Activated CD4-positive, alpha-beta memory T cell treated with anti-CD3 and anti-CD28 coated beads for 36 hours (primary cell): Measurements from ENCODE around the gene TXNDC15. TPM values are rescaled to one million over a fixed set of nuclear protein-coding genes. Genes with fewer than 3 reads are reported as not detected.
"Not testable (repeated sequence)": the region's sequence is repeated elsewhere in the genome, so short reads cannot be mapped to it uniquely, and the experiment has no call there.

Experiments
- CTCF ChIA-PET: fragments of 350-600 bp; sonication (Branson Sonifier 250); formaldehyde crosslinking; loops from one replicate; lab custom pipeline; 2021; ENCODE audit warnings: antibody characterized with exemption, inconsistent platforms; lab: Charles Lee
- POLR2A ChIA-PET: fragments of 350-600 bp; sonication (Branson Sonifier 250); formaldehyde crosslinking; loops from one replicate; lab custom pipeline; 2021; ENCODE audit warnings: antibody characterized with exemption; lab: Charles Lee
- DNase-seq: peaks from one replicate; pipeline ENCODE4 v3.0.0-alpha.2; 2020
- H3K27ac Mint-ChIP-seq: one replicate; pipeline ENCODE4 v1.8.0; 2021; ENCODE audit warnings: mixed read lengths
- H3K27me3 Mint-ChIP-seq: one replicate; pipeline ENCODE4 v1.8.0; 2021; ENCODE audit warnings: mixed read lengths
- H3K36me3 Mint-ChIP-seq: one replicate; pipeline ENCODE4 v1.8.0; 2021; ENCODE audit warnings: mixed read lengths
- H3K4me1 Mint-ChIP-seq: one replicate; pipeline ENCODE4 v1.8.0; 2021; ENCODE audit warnings: low read depth, mixed read lengths
- H3K4me3 Mint-ChIP-seq: one replicate; pipeline ENCODE4 v1.8.0; 2021; ENCODE audit warnings: mild to moderate bottlenecking, mixed read lengths
- H3K9me3 Mint-ChIP-seq: one replicate; pipeline ENCODE4 v1.8.0; 2021; ENCODE audit warnings: mixed read lengths
- intact Hi-C: fragments of 100-400 bp; cut with micrococcal nuclease; formaldehyde crosslinking; loops from one replicate; pipeline ENCODE4 v1.15.1; 2023
- total RNA-seq, 2 experiments: library from RNA; stranded (reverse); gene quantifications; one replicate each; pipeline ENCODE4 v1.2.3, GENCODE V29; 2021

The TXNDC15 gene
- total RNA-seq = 10 to 100 TPM; 29.6 to 30.9 TPM

GRCh38 chr5:134873987-134874830 is at the start of gene TXNDC15:
Gene TXNDC15 (plus strand): TSS chr5:134874371. CDS start chr5:134874428, 57 bp downstream.
- Mint-ChIP-seq H3K9me3 (no peaks in the 10 kb centered on the region), H3K27ac (peak within 1 kb of the TSS; percentile 94), H3K36me3 (peaks cover 11% of the 10 kb centered on the region), H3K4me3 (peak within 1 kb of the TSS; percentile 95), H3K27me3 (no peaks in the 10 kb centered on the region), H3K4me1 (peaks cover 36% of the 10 kb centered on the region)
- ChIA-PET POLR2A (interaction anchor here (0.6 to 3.0 kb wide), 9 partner anchors 9 to 136 kb away, joined by 3 to 30 read pairs (median 3); partner anchors contain the start of genes C5orf24, CAMLG and PCBD2), CTCF (interaction anchor here (0.9 to 2.7 kb wide), 6 partner anchors 11 to 585 kb away, joined by 3 to 19 read pairs (median 4); partner anchors contain the start of genes CAMLG and PCBD2)
- DNase-seq = peak; percentile 89
- intact Hi-C loops = loop anchor here (1.0 kb wide), 5 partner anchors 28 to 226 kb away; partner anchors contain the start of genes CAMLG, DDX46, PCBD2 and SEC24A

GRCh38 chr5:134824681-134825080 is 49.5 kb upstream of the TXNDC15 start:
- H3K9me3 Mint-ChIP-seq = no peaks in the 10 kb centered on the region
- H3K36me3 Mint-ChIP-seq = peaks cover 21% of the 10 kb centered on the region
- ChIA-PET CTCF (interaction anchor here (0.9 kb wide), 1 partner anchor 216 kb away, joined by 3 read pairs; no protein-coding TSS in a partner anchor), POLR2A (no interaction called here)
- no peak overlapping the region for H3K4me3 Mint-ChIP-seq
- no peak overlapping the region for H3K27ac Mint-ChIP-seq
- H3K27me3 Mint-ChIP-seq = no peaks in the 10 kb centered on the region
- DNase-seq = no peak
- H3K4me1 Mint-ChIP-seq = no peaks in the 10 kb centered on the region
- intact Hi-C loops = no loop called here

- intact Hi-C loops = no loop called here
- H3K9me3 Mint-ChIP-seq = no peaks in the 10 kb centered on the region
- no peaks in the 10 kb centered on the region for H3K27me3 Mint-ChIP-seq
- no peak overlapping the region for H3K4me3 Mint-ChIP-seq
- ChIA-PET POLR2A (no interaction called here), CTCF (interaction anchor here (0.9 to 1.5 kb wide), 2 partner anchors 79 to 217 kb away, joined by 3 to 5 read pairs; partner anchors contain the start of gene PCBD2)
- H3K36me3 Mint-ChIP-seq = peaks cover 20% of the 10 kb centered on the region
- no peak for DNase-seq
- H3K4me1 Mint-ChIP-seq = no peaks in the 10 kb centered on the region
- H3K27ac Mint-ChIP-seq = no peak overlapping the region
Observed at GRCh38 chr5:134825212-134825611, 49.0 kb upstream of the TXNDC15 start.

- no peak for DNase-seq
- intact Hi-C loops = no loop called here
- no peaks in the 10 kb centered on the region for H3K27me3 Mint-ChIP-seq
- H3K9me3 Mint-ChIP-seq = no peaks in the 10 kb centered on the region
- no peaks in the 10 kb centered on the region for H3K4me1 Mint-ChIP-seq
- ChIA-PET POLR2A (interaction anchor here (3.6 kb wide), 1 partner anchor 13 kb away, joined by 22 read pairs; the partner anchor contains the start of gene C5orf24), CTCF (no interaction called here)
- no peak overlapping the region for H3K4me3 Mint-ChIP-seq
- H3K36me3 Mint-ChIP-seq = peaks cover 8% of the 10 kb centered on the region
- no peak overlapping the region for H3K27ac Mint-ChIP-seq
Observed at GRCh38 chr5:134833340-134834032, 40.7 kb upstream of the TXNDC15 start.

- H3K27me3 Mint-ChIP-seq = no peaks in the 10 kb centered on the region
- ChIA-PET CTCF (no interaction called here), POLR2A (interaction anchor here (3.6 kb wide), 1 partner anchor 10 kb away, joined by 22 read pairs; the partner anchor contains the start of gene C5orf24)
- peaks cover 10% of the 10 kb centered on the region for H3K36me3 Mint-ChIP-seq
- H3K4me3 Mint-ChIP-seq = no peak overlapping the region
- H3K4me1 Mint-ChIP-seq = no peaks in the 10 kb centered on the region
- intact Hi-C loops = no loop called here
- DNase-seq = no peak
- H3K27ac Mint-ChIP-seq = no peak overlapping the region
- no peaks in the 10 kb centered on the region for H3K9me3 Mint-ChIP-seq
Observed at GRCh38 chr5:134835623-134836022, 38.5 kb upstream of the TXNDC15 start.

- Mint-ChIP-seq H3K4me3 (no peak overlapping the region), H3K36me3 (peaks cover 15% of the 10 kb centered on the region), H3K4me1 (peaks cover 1% of the 10 kb centered on the region), H3K27ac (no peak overlapping the region), H3K27me3 (no peaks in the 10 kb centered on the region), H3K9me3 (no peaks in the 10 kb centered on the region)
- no peak for DNase-seq
- ChIA-PET POLR2A (no interaction called here), CTCF (interaction anchor here (1.0 kb wide), 1 partner anchor 54 kb away, joined by 3 read pairs; no protein-coding TSS in a partner anchor)
- intact Hi-C loops = no loop called here
Observed at GRCh38 chr5:134837530-134838181, 36.5 kb upstream of the TXNDC15 start.

DNA sequence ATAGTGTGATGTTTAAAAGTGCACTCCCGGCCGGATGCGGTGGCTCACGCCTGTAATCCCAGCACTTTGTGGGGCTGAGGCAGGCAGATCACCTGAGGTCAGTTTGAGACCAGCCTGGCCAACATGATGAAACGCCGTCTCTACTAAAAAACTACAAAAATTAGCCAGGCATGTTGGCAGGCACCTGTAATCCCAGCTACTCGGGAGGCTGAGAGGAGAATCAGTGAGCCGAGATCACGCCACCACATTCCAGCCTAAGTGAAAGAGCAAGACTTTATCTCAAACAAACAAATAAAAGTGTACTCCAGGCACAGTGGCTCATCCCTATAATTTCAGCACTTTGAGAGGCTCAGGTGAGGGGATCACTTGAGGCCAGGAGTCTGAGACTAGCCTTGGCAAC is 35.8 kb upstream of the TXNDC15 start:
- peaks cover 15% of the 10 kb centered on the region for H3K36me3 Mint-ChIP-seq
- H3K4me1 Mint-ChIP-seq, POLR2A ChIA-PET, CTCF ChIA-PET, H3K27me3 Mint-ChIP-seq, H3K9me3 Mint-ChIP-seq, intact Hi-C loops, H3K27ac Mint-ChIP-seq, H3K4me3 Mint-ChIP-seq, DNase-seq: not testable (repeated sequence)

DNA sequence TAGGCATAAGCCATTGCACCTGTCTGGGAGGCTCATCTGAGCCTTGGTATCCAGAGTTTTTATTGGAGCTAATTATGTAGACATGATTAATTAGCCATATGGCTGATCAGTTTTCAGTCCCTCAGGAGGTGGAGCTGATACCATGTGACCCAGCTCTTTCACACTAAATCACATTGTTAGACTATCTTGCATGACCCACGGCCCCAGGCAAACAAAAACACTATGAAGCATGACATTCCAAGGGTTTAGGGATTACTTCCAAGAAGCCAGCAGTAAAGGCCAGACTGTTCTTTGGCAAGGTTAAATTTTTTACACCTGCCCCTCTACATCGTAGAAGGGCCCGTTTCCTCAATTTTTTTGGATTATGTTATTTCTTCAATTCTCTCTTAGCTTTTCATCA is 33.4 kb upstream of the TXNDC15 start:
- Mint-ChIP-seq H3K27ac (no peak overlapping the region), H3K9me3 (no peaks in the 10 kb centered on the region), H3K4me3 (no peak overlapping the region), H3K4me1 (peaks cover 12% of the 10 kb centered on the region), H3K27me3 (no peaks in the 10 kb centered on the region), H3K36me3 (peaks cover 9% of the 10 kb centered on the region)
- ChIA-PET POLR2A (interaction anchor here (0.5 kb wide), 1 partner anchor 32 kb away, joined by 7 read pairs; no protein-coding TSS in a partner anchor), CTCF (no interaction called here)
- intact Hi-C loops = no loop called here
- no peak for DNase-seq

DNA sequence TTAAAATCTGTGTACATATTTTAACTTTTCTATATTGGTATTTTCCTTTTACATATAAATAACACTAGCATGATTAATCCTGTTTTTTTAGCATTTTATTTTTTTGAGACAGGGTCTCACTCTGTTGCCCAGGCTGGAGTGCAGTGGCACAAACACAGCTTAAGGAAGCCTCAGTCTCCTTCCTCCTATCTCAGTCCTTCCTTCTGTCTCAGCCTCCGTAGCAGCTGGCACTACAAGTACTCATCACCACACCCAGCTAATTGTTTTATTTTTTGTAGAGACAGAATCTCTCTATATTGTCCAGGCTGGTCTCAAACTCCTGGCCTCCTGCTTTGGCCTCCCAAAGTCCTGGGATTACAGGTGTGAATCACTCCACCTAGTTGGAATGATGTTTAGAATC is 29.9 kb upstream of the TXNDC15 start:
- intact Hi-C loops = loop anchor here (2.0 kb wide), 1 partner anchor 619 kb away; no protein-coding TSS in a partner anchor
- no peak for DNase-seq
- Mint-ChIP-seq H3K4me1 (peaks cover 23% of the 10 kb centered on the region), H3K4me3 (no peak overlapping the region), H3K27me3 (no peaks in the 10 kb centered on the region), H3K9me3 (no peaks in the 10 kb centered on the region), H3K27ac (no peak overlapping the region), H3K36me3 (peaks cover 17% of the 10 kb centered on the region)
- CTCF ChIA-PET = interaction anchor here (2.4 kb wide), 1 partner anchor 60 kb away, joined by 6 read pairs; the partner anchor contains the start of gene PCBD2
- POLR2A ChIA-PET = interaction anchor here (2.4 kb wide), 1 partner anchor 29 kb away, joined by 30 read pairs; the partner anchor contains the start of gene TXNDC15

DNA sequence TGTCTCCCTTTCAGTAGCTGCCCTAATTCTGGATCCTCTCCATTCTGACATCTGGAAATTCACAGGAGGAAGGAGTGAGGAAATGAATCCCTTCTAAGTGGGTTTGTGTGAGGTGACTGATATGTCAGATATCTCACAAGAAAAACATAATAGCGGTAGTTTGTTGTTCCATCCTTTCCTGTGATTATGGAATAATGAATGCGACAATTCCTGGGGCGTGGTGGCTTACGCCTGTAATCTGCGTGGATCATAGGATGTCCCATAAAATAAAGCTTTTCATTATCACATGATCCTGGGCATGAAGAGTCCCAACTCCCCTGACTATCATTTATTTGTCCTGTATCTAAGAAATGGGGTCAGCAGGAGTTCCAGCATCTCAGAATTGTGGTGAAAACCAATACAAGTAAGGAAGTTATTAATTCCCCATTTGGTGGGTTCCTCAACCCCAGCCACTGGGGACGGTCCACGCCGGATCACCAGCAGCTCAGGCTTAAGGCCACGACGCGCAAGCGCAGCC is 28.8 kb upstream of the TXNDC15 start:
- Mint-ChIP-seq H3K27ac (peak overlapping the region; percentile 96), H3K4me1 (peaks cover 26% of the 10 kb centered on the region), H3K9me3 (no peaks in the 10 kb centered on the region), H3K4me3 (peak overlapping the region; percentile 86), H3K27me3 (no peaks in the 10 kb centered on the region), H3K36me3 (peaks cover 15% of the 10 kb centered on the region)
- DNase-seq = no peak
- POLR2A ChIA-PET = interaction anchor here (0.6 to 2.9 kb wide), 12 partner anchors 10 to 383 kb away, joined by 3 to 34 read pairs (median 4); partner anchors contain the start of genes CAMLG, DDX46, PCBD2 and TXNDC15
- CTCF ChIA-PET = interaction anchor here (1.1 to 1.3 kb wide), 3 partner anchors 59 to 107 kb away, joined by 3 to 20 read pairs (median 4); partner anchors contain the start of genes CAMLG, DDX46 and PCBD2
- intact Hi-C loops = loop anchor here (1.0 to 2.0 kb wide), 3 partner anchors 60 to 621 kb away; partner anchors contain the start of genes DDX46 and PCBD2
